ENCODE results near the gene BTRC. TPM values are rescaled to one million over a fixed set of nuclear protein-coding genes. Genes with fewer than 3 reads are reported as not detected.

The BTRC gene
- total RNA-seq, 3 donors from 2014 or later (not counting 1 experiment from before 2014, with no cell fraction given): 13.5 to 22.8 (median 15.2) TPM

DNA sequence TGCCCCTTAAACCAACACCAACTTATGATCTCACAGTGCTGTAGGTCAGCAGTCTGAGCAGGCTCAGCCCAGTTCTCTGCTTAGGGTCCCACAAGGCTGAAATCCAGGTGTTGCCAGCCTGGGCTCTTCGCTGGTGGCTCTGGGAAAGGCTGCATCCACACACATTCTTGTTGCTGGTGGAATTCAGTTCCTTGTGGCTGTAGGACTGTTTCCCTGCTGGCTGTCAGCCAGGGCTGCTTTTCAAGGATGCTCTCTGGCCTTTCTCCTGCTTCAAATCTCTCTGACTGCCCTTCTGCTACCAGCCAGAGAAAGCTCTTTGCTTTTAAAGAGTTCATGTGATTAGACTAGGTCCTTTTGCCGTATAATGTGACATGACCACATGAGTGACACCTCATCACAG lies 218.8 kb downstream of the BTRC start:
- H3K4me1 Mint-ChIP-seq: peaks cover 0 to 9% of the 10 kb centered on the region in 2 donors
- Histone ChIP-seq H3K27me3 (ENCODE audit: control insufficient read depth, insufficient read depth, low read length) (peaks cover 15% of the 10 kb centered on the region), H3K9me3 (ENCODE audit: control insufficient read depth, insufficient read depth, low read length) (no peaks in the 10 kb centered on the region), H3K36me3 (ENCODE audit: control insufficient read depth, insufficient read depth, low read length) (no peaks in the 10 kb centered on the region), H3K27ac (ENCODE audit: low read length) (no peak overlapping the region), H3K4me3 (ENCODE audit: low read length) (no peak overlapping the region), H3K4me1 (ENCODE audit: control insufficient read depth, insufficient read depth, low read length) (peaks cover 18% of the 10 kb centered on the region)
- no peaks in the 10 kb centered on the region for H3K9me3 Mint-ChIP-seq
- DNase-seq (no peak), ATAC-seq (no peak)
- H3K4me3 Mint-ChIP-seq: no peak overlapping the region
- H3K27me3 Mint-ChIP-seq (ENCODE audit: low read depth in 2 of 2): peaks cover 10 to 19% of the 10 kb centered on the region in 2 donors
- no peaks in the 10 kb centered on the region for H3K36me3 Mint-ChIP-seq
- H3K27ac Mint-ChIP-seq: no peak overlapping the region
- TF ChIP-seq, protein P1, sequence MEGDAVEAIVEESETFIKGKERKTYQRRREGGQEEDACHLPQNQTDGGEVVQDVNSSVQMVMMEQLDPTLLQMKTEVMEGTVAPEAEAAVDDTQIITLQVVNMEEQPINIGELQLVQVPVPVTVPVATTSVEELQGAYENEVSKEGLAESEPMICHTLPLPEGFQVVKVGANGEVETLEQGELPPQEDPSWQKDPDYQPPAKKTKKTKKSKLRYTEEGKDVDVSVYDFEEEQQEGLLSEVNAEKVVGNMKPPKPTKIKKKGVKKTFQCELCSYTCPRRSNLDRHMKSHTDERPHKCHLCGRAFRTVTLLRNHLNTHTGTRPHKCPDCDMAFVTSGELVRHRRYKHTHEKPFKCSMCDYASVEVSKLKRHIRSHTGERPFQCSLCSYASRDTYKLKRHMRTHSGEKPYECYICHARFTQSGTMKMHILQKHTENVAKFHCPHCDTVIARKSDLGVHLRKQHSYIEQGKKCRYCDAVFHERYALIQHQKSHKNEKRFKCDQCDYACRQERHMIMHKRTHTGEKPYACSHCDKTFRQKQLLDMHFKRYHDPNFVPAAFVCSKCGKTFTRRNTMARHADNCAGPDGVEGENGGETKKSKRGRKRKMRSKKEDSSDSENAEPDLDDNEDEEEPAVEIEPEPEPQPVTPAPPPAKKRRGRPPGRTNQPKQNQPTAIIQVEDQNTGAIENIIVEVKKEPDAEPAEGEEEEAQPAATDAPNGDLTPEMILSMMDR (IDR thresholded peaks at IDR 0.05): no peak
- intact Hi-C loops (cut with micrococcal nuclease): no loop called here
- 90% methylated on average over 2 of the region's 2 CpGs for whole genome bisulfite sequencing (ENCODE audit: insufficient coverage)

DNA sequence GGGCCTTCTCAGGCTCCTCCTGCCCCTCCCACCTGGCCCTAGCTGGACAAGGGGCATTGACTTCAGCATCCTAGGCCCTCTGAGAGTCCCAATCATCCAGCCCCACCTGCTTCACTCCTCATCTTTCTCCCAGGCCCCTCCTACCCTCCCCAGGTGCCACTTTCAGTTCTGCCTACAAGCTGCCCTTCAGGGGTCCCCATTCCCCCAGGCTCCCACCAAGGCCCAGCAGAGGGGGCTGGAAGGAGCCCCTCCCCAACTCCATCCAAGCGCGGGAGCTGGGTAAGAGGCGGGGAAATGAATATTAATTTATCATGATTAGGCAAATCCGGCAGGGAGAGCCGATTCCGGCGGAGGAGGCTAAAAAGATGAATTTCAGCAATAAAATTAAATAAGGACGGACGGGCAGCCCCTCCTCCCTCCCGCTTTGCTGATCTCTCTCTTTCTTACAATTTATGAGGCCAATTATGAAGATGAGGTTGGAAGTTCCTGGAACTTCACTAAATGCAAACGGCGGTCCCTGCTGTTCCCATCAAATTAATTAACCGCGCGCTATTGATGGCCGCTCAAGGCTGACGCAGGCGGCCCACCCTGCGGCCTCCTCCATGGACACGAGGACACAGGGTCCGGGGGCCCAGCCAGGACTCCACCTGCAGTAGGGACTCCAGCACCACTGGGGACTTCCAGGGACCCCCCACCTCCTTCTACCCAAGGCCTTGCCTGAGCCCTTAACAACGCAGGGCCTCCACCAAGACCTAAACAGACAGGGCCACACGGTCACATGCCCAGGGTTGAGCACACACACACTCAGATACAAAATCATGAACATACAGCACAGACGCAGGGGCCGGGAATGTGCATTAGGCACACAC lies 220.2 kb downstream of the BTRC start:
- Mint-ChIP-seq H3K27me3 (ENCODE audit: low read depth in 2 of 2) (peaks cover 0 to 8% of the 10 kb centered on the region in 2 donors), H3K36me3 (no peaks in the 10 kb centered on the region), H3K4me3 (no peak overlapping the region), H3K9me3 (no peaks in the 10 kb centered on the region), H3K27ac (no peak overlapping the region), H3K4me1 (peaks cover 0 to 13% of the 10 kb centered on the region in 2 donors)
- intact Hi-C loops (cut with micrococcal nuclease): no loop called here
- 97% methylated on average over 24 of the region's 25 CpGs for WGBS (ENCODE audit: insufficient coverage)
- H3K27ac ChIP-seq (ENCODE audit: low read length): no peak overlapping the region
- DNase-seq (no peak), ATAC-seq (no peak)
- H3K4me1 ChIP-seq (ENCODE audit: control insufficient read depth, insufficient read depth, low read length): peaks cover 18% of the 10 kb centered on the region
- peaks cover under 1% of the 10 kb centered on the region for H3K36me3 ChIP-seq (ENCODE audit: control insufficient read depth, insufficient read depth, low read length)
- peaks cover 10% of the 10 kb centered on the region for H3K27me3 ChIP-seq (ENCODE audit: control insufficient read depth, insufficient read depth, low read length)
- TF ChIP-seq, protein P1 (IDR thresholded peaks at IDR 0.05): no peak
- no peak overlapping the region for H3K4me3 ChIP-seq (ENCODE audit: low read length)
- no peaks in the 10 kb centered on the region for H3K9me3 ChIP-seq (ENCODE audit: control insufficient read depth, insufficient read depth, low read length)

DNA sequence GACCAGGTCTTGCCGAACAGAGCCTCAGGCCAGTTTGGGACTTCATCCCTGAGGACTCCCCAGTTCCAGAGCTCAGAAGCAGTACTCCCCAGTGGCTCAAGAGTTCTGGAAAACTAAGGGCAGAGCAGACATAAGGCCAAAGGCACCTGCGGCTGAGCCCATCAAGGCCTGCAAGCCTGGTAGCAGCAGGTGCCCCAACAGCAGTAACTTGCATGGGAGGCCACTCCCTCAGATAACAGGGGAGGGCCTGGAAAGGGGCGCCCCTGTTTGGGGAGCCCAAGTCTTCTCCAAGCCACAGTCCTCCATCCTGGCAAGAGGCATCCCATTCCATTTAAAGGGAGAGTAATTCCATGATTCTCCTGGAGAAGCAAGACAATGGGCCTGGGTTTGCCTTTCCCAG lies 221.1 kb downstream of the BTRC start:
- no peak overlapping the region for H3K27ac Mint-ChIP-seq
- intact Hi-C loops (cut with micrococcal nuclease): no loop called here

More for the DNA sequence above, 221.1 kb downstream of the BTRC start:
- peaks cover 9% of the 10 kb centered on the region for H3K4me1 ChIP-seq (ENCODE audit: control insufficient read depth, insufficient read depth, low read length)
- H3K9me3 ChIP-seq (ENCODE audit: control insufficient read depth, insufficient read depth, low read length): no peaks in the 10 kb centered on the region
- no peak overlapping the region for H3K27ac ChIP-seq (ENCODE audit: low read length)
- peaks cover 8% of the 10 kb centered on the region for H3K36me3 ChIP-seq (ENCODE audit: control insufficient read depth, insufficient read depth, low read length)
- TF ChIP-seq, protein P1 (IDR thresholded peaks at IDR 0.05): no peak
- H3K4me1 Mint-ChIP-seq: peaks cover 0 to 4% of the 10 kb centered on the region in 2 donors
- H3K4me3 ChIP-seq (ENCODE audit: low read length): no peak overlapping the region
- peaks cover under 1% of the 10 kb centered on the region for H3K27me3 ChIP-seq (ENCODE audit: control insufficient read depth, insufficient read depth, low read length)
- H3K27me3 Mint-ChIP-seq (ENCODE audit: low read depth in 2 of 2): no peaks in the 10 kb centered on the region
- ATAC-seq: no peak
- no peaks in the 10 kb centered on the region for H3K9me3 Mint-ChIP-seq
- no peaks in the 10 kb centered on the region for H3K36me3 Mint-ChIP-seq
- WGBS (ENCODE audit: insufficient coverage): 95% methylated on average over 3 of the region's 3 CpGs
- no peak for DNase-seq
- no peak overlapping the region for H3K4me3 Mint-ChIP-seq

Measured in natural killer cell (primary cell).